ENCODE data around the gene TPD52L3. TPM values are rescaled to one million over a fixed set of nuclear protein-coding genes. Genes with fewer than 3 reads are reported as not detected.

TPD52L3 gene
- total RNA-seq, 2 donors from 2014 or later = 8.4 TPM; not detected in 1

DNA sequence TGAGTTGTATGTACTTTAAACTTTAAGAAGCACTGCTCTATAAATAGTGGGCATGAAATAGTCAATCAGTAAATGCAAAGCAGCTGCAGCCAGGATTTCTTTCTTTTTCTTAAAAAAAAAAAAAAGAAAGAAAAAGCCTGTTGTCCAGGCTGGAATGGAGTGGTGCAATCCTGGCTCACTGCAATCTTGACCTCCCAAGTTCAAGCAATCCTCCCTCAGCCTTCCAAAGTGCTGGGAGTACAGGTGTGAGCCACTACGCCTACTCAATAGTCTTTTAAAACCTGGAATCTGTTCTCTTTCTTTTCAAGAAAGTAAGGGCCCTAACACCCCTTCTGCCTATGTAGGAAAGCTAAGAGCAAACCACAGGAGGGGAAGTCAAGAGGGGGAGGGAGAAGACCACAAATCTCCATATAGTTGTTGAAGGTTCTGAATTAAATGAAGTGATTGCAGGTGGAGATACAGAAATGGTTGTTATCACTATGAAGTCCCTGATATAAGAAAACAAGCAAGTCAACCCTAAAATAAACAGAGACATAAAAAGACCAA lies 20.6 kb upstream of the TPD52L3 start:
- Histone ChIP-seq H3K4me3 (no peak overlapping the region), H3K4me1 (replicated peaks) (no peaks in the 10 kb centered on the region), H3K27me3 (replicated peaks; ENCODE audit: insufficient read depth) (no peaks in the 10 kb centered on the region), H3K9me3 (no peaks in the 10 kb centered on the region), H3K27ac (no peak overlapping the region), H3K36me3 (no peaks in the 10 kb centered on the region)
- intact Hi-C loops (cut with DNase I) = loop anchor here (2.0 kb wide), 2 partner anchors 111 to 253 kb away; no protein-coding TSS in a partner anchor
- 86% methylated on average over 1 of the region's 1 CpG for WGBS
- TF ChIP-seq, protein P1, sequence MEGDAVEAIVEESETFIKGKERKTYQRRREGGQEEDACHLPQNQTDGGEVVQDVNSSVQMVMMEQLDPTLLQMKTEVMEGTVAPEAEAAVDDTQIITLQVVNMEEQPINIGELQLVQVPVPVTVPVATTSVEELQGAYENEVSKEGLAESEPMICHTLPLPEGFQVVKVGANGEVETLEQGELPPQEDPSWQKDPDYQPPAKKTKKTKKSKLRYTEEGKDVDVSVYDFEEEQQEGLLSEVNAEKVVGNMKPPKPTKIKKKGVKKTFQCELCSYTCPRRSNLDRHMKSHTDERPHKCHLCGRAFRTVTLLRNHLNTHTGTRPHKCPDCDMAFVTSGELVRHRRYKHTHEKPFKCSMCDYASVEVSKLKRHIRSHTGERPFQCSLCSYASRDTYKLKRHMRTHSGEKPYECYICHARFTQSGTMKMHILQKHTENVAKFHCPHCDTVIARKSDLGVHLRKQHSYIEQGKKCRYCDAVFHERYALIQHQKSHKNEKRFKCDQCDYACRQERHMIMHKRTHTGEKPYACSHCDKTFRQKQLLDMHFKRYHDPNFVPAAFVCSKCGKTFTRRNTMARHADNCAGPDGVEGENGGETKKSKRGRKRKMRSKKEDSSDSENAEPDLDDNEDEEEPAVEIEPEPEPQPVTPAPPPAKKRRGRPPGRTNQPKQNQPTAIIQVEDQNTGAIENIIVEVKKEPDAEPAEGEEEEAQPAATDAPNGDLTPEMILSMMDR (IDR thresholded peaks at IDR 0.05) = no peak
- TF ChIP-seq POLR2A (IDR thresholded peaks at IDR 0.05) = no peak
- TF ChIP-seq POLR2AphosphoS5 (IDR thresholded peaks at IDR 0.05) = no peak
- no peak for DNase-seq (ENCODE audit: low spot score)

DNA sequence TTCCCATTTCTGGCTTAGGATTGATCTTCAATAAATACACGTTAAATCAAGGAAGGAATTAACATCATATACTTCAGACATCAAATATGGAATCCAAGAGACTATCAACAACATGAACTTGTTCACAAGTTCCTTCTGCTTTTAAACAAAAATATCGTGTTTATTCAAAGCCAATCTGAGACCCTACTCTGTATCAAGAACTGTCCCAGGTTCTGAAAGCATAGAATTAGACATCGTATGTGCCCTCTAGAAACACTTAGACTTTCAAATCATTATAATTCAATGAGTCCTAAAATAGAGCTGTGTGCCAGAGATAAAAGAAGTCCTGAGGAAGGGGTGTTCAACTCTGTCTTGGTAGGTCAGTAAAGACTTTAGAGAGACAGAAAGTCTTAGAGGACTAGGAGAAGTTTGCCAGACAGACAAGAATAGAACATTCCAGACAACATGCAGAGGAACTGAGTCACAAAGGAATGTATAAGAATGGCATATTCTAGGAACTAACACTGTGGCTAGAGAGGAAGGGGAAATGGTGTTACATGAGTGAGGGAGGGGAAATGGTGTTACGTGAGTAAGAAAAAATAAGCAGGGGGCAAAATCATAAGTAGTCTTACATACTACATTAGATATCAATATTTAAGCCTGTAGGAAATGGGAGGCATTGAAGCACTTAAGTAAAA lies 2.9 kb downstream of the TPD52L3 start:
- Histone ChIP-seq H3K9me3 (no peaks in the 10 kb centered on the region), H3K27me3 (replicated peaks; ENCODE audit: insufficient read depth) (no peaks in the 10 kb centered on the region), H3K4me3 (no peak overlapping the region), H3K36me3 (no peaks in the 10 kb centered on the region), H3K4me1 (replicated peaks) (no peaks in the 10 kb centered on the region), H3K27ac (no peak overlapping the region)
- TF ChIP-seq POLR2A (IDR thresholded peaks at IDR 0.05) (no peak), POLR2AphosphoS5 (IDR thresholded peaks at IDR 0.05) (no peak)
- TF ChIP-seq, protein P1 (IDR thresholded peaks at IDR 0.05) = no peak
- 70% methylated on average over 4 of the region's 4 CpGs for WGBS
- no peak for DNase-seq (ENCODE audit: low spot score)
- intact Hi-C loops (cut with DNase I) = no loop called here

DNA sequence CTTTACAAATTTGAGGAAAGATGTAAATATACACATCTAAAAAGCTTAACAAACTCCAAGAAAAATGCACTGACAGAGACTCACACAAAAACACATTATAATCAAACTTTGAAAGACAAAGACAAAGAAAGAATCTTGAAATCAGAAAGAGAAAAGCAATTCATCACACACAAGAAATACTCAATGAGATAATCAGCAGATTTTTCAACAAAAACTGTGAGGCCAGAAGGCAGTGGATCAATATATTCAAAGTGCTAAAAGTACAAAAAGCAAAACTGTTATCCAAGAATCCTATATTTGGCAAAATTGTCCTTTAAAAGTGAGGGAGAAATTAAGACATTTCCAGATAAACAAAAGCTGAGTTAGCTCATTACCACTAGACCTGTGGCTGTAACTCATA lies 6.1 kb downstream of the TPD52L3 start:
- TF ChIP-seq POLR2A (IDR thresholded peaks at IDR 0.05) (no peak), POLR2AphosphoS5 (IDR thresholded peaks at IDR 0.05) (no peak)
- TF ChIP-seq, protein P1 (IDR thresholded peaks at IDR 0.05) = no peak

DNA sequence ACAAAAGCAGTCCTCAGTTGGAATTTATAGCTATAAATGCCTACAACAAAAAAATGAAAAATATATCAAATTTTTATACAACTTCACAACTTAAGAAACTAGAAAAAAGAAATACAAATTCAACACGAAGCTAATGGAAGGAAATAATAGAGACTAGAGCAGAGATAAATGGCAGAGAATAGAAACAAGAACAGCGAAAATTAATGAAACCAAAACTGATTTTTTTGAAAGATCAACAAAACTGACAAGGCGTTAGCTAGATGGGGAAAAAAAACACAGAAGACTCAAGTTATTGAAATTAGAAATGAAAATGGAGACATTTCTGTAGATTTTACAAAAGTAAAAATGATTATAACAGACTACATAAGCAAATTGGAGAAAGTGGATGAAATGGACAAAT lies 20.6 kb downstream of the TPD52L3 start:
- 73% methylated on average over 3 of the region's 3 CpGs for WGBS
- intact Hi-C loops (cut with DNase I) = no loop called here
- H3K9me3 ChIP-seq = no peaks in the 10 kb centered on the region

More for the DNA sequence above, 6.1 kb downstream of the TPD52L3 start:
- no peaks in the 10 kb centered on the region for H3K27me3 ChIP-seq (replicated peaks; ENCODE audit: insufficient read depth)
- intact Hi-C loops (cut with DNase I) = no loop called here
- no peak overlapping the region for H3K4me3 ChIP-seq
- no peak overlapping the region for H3K27ac ChIP-seq
- H3K4me1 ChIP-seq (replicated peaks) = no peaks in the 10 kb centered on the region
- no peaks in the 10 kb centered on the region for H3K36me3 ChIP-seq
- DNase-seq (ENCODE audit: low spot score) = no peak
- H3K9me3 ChIP-seq = no peaks in the 10 kb centered on the region

More for the DNA sequence above, 20.6 kb downstream of the TPD52L3 start:
- H3K4me1 ChIP-seq (replicated peaks) = no peaks in the 10 kb centered on the region
- H3K27ac ChIP-seq = no peak overlapping the region
- TF ChIP-seq POLR2A (IDR thresholded peaks at IDR 0.05) (no peak), POLR2AphosphoS5 (IDR thresholded peaks at IDR 0.05) (no peak)
- TF ChIP-seq, protein P1 (IDR thresholded peaks at IDR 0.05) = no peak
- H3K4me3 ChIP-seq = no peak overlapping the region
- DNase-seq (ENCODE audit: low spot score) = no peak
- no peaks in the 10 kb centered on the region for H3K36me3 ChIP-seq
- H3K27me3 ChIP-seq (replicated peaks; ENCODE audit: insufficient read depth) = no peaks in the 10 kb centered on the region

Data from prostate gland (tissue), 2 donors.